ENCODE measurements around the gene GIMAP1. TPM values are rescaled to one million over a fixed set of nuclear protein-coding genes. Genes with fewer than 3 reads are reported as not detected.

GIMAP1 gene
- polyA plus RNA-seq, 1 of the 3 experiments (the other 2 are of a cell fraction): not detected

GRCh38 chr7:150734254-150734653, 17.8 kb downstream of the GIMAP1 start:
- Histone ChIP-seq H3K9me3 (no peaks in the 10 kb centered on the region), H3K27ac (ENCODE audit: low read depth in 2 of 2, low read length in 1 of 2) (no peak overlapping the region), H3K4me3 (ENCODE audit: low read depth in 2 of 2, low read length in 1 of 2) (no peak overlapping the region), H3K4me2 (no peak overlapping the region), H3K36me3 (replicated peaks in 1 of 2; ENCODE audit: control insufficient read depth in 1 of 2, insufficient read depth in 2 of 2, low read length in 1 of 2) (no peaks in the 10 kb centered on the region), H3K79me2 (ENCODE audit: insufficient read depth) (no peaks in the 10 kb centered on the region), H3K9ac (no peak overlapping the region), H2AFZ (ENCODE audit: low read depth) (no peak overlapping the region), H4K20me1 (ENCODE audit: insufficient read depth) (no peaks in the 10 kb centered on the region), H3F3A (replicated peaks; ENCODE audit: insufficient read depth) (no peaks in the 10 kb centered on the region), H3K4me1 (ENCODE audit: control insufficient read depth in 1 of 2, insufficient read depth in 2 of 2, low read depth in 1 of 2, low read length in 1 of 2) (peaks cover 0 to 2% of the 10 kb centered on the region in 2 experiments; a peak in 1 of 4 replicates), H3K27me3 (ENCODE audit: insufficient read depth) (no peaks in the 10 kb centered on the region; the same call in 1 of the 2 replicates), H3K9me2 (no peaks in the 10 kb centered on the region)
- ChIA-PET POLR2A (no interaction called here), CTCF (no interaction called here)
- DNase-seq: no peak
- WGBS (ENCODE audit: low lambda C conversion rate): 12% methylated on average over 3 of the region's 3 CpGs
- TF ChIP-seq, protein P1, sequence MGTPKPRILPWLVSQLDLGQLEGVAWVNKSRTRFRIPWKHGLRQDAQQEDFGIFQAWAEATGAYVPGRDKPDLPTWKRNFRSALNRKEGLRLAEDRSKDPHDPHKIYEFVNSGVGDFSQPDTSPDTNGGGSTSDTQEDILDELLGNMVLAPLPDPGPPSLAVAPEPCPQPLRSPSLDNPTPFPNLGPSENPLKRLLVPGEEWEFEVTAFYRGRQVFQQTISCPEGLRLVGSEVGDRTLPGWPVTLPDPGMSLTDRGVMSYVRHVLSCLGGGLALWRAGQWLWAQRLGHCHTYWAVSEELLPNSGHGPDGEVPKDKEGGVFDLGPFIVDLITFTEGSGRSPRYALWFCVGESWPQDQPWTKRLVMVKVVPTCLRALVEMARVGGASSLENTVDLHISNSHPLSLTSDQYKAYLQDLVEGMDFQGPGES (IDR thresholded peaks at IDR 0.05; ENCODE audit: low read depth, low read length): no peak
- TF ChIP-seq RFX5 (IDR thresholded peaks at IDR 0.05; ENCODE audit: low read length) (no peak), ELF1 (IDR thresholded peaks at IDR 0.05) (no peak), TAF1 (IDR thresholded peaks at IDR 0.05; ENCODE audit: borderline replicate concordance, low read depth, low read length) (no peak), RXRA (IDR thresholded peaks at IDR 0.05; ENCODE audit: borderline replicate concordance, low read depth) (no peak), EZH2phosphoT487 (IDR thresholded peaks at IDR 0.05; ENCODE audit: borderline replicate concordance, low read depth) (no peak)
- TF ChIP-seq, protein P2, sequence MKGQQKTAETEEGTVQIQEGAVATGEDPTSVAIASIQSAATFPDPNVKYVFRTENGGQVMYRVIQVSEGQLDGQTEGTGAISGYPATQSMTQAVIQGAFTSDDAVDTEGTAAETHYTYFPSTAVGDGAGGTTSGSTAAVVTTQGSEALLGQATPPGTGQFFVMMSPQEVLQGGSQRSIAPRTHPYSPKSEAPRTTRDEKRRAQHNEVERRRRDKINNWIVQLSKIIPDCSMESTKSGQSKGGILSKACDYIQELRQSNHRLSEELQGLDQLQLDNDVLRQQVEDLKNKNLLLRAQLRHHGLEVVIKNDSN (IDR thresholded peaks at IDR 0.05; ENCODE audit: borderline replicate concordance, low read depth): no peak

DNA sequence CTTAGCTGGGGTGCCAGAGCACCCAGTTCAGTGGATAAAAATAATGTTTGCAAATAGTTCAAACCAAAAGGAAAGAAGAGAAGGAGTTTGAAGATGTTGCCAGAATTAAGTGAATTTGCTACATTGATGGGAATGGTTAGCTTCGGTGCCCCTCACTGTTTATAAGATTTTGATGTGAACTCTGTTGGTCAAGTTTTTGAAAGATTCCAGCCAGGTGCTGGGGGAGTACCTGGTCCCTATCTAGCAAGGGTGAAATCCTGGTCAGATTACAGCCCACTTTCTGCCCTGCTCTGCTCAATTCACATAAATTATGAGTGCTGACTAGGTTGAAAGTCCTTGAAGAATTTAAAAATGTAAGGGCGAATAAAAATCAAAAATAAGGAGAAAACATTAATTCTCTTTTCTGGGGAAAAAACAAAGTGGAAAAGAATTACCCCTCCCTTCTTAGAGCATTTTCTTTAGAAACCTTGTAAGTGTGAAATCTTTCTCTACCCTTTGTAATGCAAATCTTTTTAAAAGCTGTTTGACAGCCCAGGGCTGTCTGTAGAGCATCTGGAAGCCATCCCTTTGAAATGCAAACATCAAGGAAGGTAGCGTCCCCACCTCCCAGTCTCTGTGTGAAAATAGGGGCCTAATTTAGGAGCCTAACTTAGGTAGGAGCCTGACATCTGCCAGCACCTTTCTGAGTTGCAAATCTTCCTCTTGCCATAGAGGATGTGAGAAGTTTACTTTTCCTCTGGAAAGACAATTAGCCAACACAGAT, 19.4 kb downstream of the GIMAP1 start:
- no peaks in the 10 kb centered on the region for H3K36me3 ChIP-seq (replicated peaks in 1 of 2; ENCODE audit: control insufficient read depth in 1 of 2, insufficient read depth in 2 of 2, low read length in 1 of 2)
- H3F3A ChIP-seq (replicated peaks; ENCODE audit: insufficient read depth): no peaks in the 10 kb centered on the region
- ChIA-PET CTCF (no interaction called here), POLR2A (no interaction called here)
- no peaks in the 10 kb centered on the region for H4K20me1 ChIP-seq (ENCODE audit: insufficient read depth)
- no peaks in the 10 kb centered on the region for H3K9me3 ChIP-seq
- H2AFZ ChIP-seq (ENCODE audit: low read depth): no peak overlapping the region
- H3K79me2 ChIP-seq (ENCODE audit: insufficient read depth): no peaks in the 10 kb centered on the region
- H3K9me2 ChIP-seq: no peaks in the 10 kb centered on the region
- TF ChIP-seq, protein P2 (IDR thresholded peaks at IDR 0.05; ENCODE audit: borderline replicate concordance, low read depth): no peak
- TF ChIP-seq, protein P3, sequence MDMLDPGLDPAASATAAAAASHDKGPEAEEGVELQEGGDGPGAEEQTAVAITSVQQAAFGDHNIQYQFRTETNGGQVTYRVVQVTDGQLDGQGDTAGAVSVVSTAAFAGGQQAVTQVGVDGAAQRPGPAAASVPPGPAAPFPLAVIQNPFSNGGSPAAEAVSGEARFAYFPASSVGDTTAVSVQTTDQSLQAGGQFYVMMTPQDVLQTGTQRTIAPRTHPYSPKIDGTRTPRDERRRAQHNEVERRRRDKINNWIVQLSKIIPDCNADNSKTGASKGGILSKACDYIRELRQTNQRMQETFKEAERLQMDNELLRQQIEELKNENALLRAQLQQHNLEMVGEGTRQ (IDR thresholded peaks at IDR 0.05; ENCODE audit: borderline replicate concordance, low read depth, low read length): no peak
- TF ChIP-seq TEAD4 (IDR thresholded peaks at IDR 0.05; ENCODE audit: borderline replicate concordance, insufficient read depth) (no peak), JUND (IDR thresholded peaks at IDR 0.05) (no peak)
- TF ChIP-seq, protein P4, sequence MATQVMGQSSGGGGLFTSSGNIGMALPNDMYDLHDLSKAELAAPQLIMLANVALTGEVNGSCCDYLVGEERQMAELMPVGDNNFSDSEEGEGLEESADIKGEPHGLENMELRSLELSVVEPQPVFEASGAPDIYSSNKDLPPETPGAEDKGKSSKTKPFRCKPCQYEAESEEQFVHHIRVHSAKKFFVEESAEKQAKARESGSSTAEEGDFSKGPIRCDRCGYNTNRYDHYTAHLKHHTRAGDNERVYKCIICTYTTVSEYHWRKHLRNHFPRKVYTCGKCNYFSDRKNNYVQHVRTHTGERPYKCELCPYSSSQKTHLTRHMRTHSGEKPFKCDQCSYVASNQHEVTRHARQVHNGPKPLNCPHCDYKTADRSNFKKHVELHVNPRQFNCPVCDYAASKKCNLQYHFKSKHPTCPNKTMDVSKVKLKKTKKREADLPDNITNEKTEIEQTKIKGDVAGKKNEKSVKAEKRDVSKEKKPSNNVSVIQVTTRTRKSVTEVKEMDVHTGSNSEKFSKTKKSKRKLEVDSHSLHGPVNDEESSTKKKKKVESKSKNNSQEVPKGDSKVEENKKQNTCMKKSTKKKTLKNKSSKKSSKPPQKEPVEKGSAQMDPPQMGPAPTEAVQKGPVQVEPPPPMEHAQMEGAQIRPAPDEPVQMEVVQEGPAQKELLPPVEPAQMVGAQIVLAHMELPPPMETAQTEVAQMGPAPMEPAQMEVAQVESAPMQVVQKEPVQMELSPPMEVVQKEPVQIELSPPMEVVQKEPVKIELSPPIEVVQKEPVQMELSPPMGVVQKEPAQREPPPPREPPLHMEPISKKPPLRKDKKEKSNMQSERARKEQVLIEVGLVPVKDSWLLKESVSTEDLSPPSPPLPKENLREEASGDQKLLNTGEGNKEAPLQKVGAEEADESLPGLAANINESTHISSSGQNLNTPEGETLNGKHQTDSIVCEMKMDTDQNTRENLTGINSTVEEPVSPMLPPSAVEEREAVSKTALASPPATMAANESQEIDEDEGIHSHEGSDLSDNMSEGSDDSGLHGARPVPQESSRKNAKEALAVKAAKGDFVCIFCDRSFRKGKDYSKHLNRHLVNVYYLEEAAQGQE (IDR thresholded peaks at IDR 0.05; ENCODE audit: low read depth, low read length): no peak
- 6% methylated on average over 3 of the region's 3 CpGs for WGBS (ENCODE audit: low lambda C conversion rate)
- H3K4me2 ChIP-seq: no peak overlapping the region
- H3K4me1 ChIP-seq (ENCODE audit: control insufficient read depth in 1 of 2, insufficient read depth in 2 of 2, low read depth in 1 of 2, low read length in 1 of 2): peaks cover 0 to 2% of the 10 kb centered on the region in 2 experiments; a peak in 1 of 4 replicates
- no peak for DNase-seq
- H3K27ac ChIP-seq (ENCODE audit: low read depth in 2 of 2, low read length in 1 of 2): no peak overlapping the region
- H3K9ac ChIP-seq: no peak overlapping the region
- H3K4me3 ChIP-seq (ENCODE audit: low read depth in 2 of 2, low read length in 1 of 2): no peak overlapping the region
- no peaks in the 10 kb centered on the region; the same call in 1 of the 2 replicates for H3K27me3 ChIP-seq (ENCODE audit: insufficient read depth)

Data from SK-N-SH (cell line).